Fibroblast of lung (primary cell): Measurements from ENCODE around the gene NCOA4. TPM values are rescaled to one million over a fixed set of nuclear protein-coding genes. Genes with fewer than 3 reads are reported as not detected.
"Not testable (repeated sequence)": the region's sequence is repeated elsewhere in the genome, so short reads cannot be mapped to it uniquely, and the experiment has no call there.

Experiments used
- DNase-seq, 2 donors: peaks; one replicate each; pipeline versions ENCODE4 v3.0.0 to v3.0.0-alpha.2; 2010; ENCODE audit warnings: low read depth in 2 of 2
- H2AFZ ChIP-seq: 2 replicates; pipeline ENCODE4 v1.5.1; 2012; ENCODE audit warnings: low read length, control low read depth, inconsistent platforms
- H3K27ac ChIP-seq: 2 replicates; pipeline ENCODE4 v1.5.1; 2011; ENCODE audit warnings: low read length, control low read depth; ENCODE audit not compliant: insufficient read depth
- H3K27me3 ChIP-seq: 2 replicates; pipeline ENCODE4 v1.5.1; 2011; ENCODE audit warnings: mild to moderate bottlenecking, low read length; ENCODE audit not compliant: control insufficient read depth, insufficient read depth
- H3K36me3 ChIP-seq: 2 replicates; pipeline ENCODE4 v1.5.1; 2011; ENCODE audit warnings: low read length; ENCODE audit not compliant: control insufficient read depth, insufficient read depth
- H3K4me1 ChIP-seq: 2 replicates; pipeline ENCODE4 v1.5.1; 2011; ENCODE audit warnings: low read length; ENCODE audit not compliant: control insufficient read depth, insufficient read depth; ENCODE audit errors: extremely low read depth
- H3K4me2 ChIP-seq: 2 replicates; pipeline ENCODE4 v1.5.1; 2011; ENCODE audit warnings: low read length, control low read depth; ENCODE audit not compliant: insufficient read depth; ENCODE audit errors: extremely low read depth
- H3K4me3 ChIP-seq, 4 experiments: fragments of 200-600 bp in 1 of 4; sonication (generic) in 1 of 4; replicated peaks in 1 of 4; 2 replicates each; pipeline ENCODE4 v1.5.1; 2011 to 2016; ENCODE audit warnings: low read length in 4 of 4, low read depth in 3 of 4, mild to moderate bottlenecking in 3 of 4, control low read depth in 2 of 4, inconsistent platforms in 1 of 4, mixed read lengths in 1 of 4; ENCODE audit not compliant: insufficient read depth in 1 of 4; ENCODE audit errors: control extremely low read depth in 1 of 4
- H3K79me2 ChIP-seq: 2 replicates; pipeline ENCODE4 v1.5.1; 2012; ENCODE audit warnings: mild to moderate bottlenecking, low read length, inconsistent platforms; ENCODE audit not compliant: control insufficient read depth, insufficient read depth
- H3K9ac ChIP-seq: 2 replicates; pipeline ENCODE4 v1.5.1; 2011; ENCODE audit warnings: mild to moderate bottlenecking, low read length, control low read depth; ENCODE audit not compliant: insufficient read depth
- H3K9me3 ChIP-seq: 2 replicates; pipeline ENCODE4 v1.5.1; 2012; ENCODE audit warnings: low read depth, low read length; ENCODE audit not compliant: control insufficient read depth, insufficient read depth
- H4K20me1 ChIP-seq: 2 replicates; pipeline ENCODE4 v1.5.1; 2011; ENCODE audit warnings: low read length; ENCODE audit not compliant: control insufficient read depth, insufficient read depth; ENCODE audit errors: extremely low read depth
- EZH2 ChIP-seq: IDR thresholded peaks from 2 replicates; pipeline ENCODE4 v1.5.1; 2012; ENCODE audit warnings: low read length, control low read depth, mild to moderate bottlenecking; ENCODE audit errors: missing control alignments
- polyA plus RNA-seq, 2 donors: library from polyadenylated mRNA; depleted of rRNA in 1 of 2; stranded (reverse) in 1 of 2; unstranded in 1 of 2; fragments of >200 nt; gene quantifications; 2 replicates each; pipeline ENCODE4 v1.2.1, GENCODE V29; 2011 to 2012; ENCODE audit warnings: missing spikeins in 1 of 2
- total RNA-seq: library from RNA; depleted of rRNA; stranded (reverse); fragments of >200 nt; gene quantifications from 2 replicates; pipeline ENCODE4 v1.2.1, GENCODE V29; 2014
- TF ChIP-seq, protein P1 (sequence below), 2 donors: IDR thresholded peaks in 1 of 2; conservative IDR thresholded peaks in 1 of 2; 1 replicate in 1 of 2; 2 replicates in 1 of 2; pipeline ENCODE4 v1.5.1; 2011 to 2012; ENCODE audit warnings: low read length in 2 of 2, control low read depth in 1 of 2, inconsistent platforms in 1 of 2, low read depth in 1 of 2, mild to moderate bottlenecking in 1 of 2

The NCOA4 gene
- total and polyA plus RNA-seq, 2 donors (not counting 1 experiment from before 2014, with no cell fraction given), result 140 to 175 TPM

DNA sequence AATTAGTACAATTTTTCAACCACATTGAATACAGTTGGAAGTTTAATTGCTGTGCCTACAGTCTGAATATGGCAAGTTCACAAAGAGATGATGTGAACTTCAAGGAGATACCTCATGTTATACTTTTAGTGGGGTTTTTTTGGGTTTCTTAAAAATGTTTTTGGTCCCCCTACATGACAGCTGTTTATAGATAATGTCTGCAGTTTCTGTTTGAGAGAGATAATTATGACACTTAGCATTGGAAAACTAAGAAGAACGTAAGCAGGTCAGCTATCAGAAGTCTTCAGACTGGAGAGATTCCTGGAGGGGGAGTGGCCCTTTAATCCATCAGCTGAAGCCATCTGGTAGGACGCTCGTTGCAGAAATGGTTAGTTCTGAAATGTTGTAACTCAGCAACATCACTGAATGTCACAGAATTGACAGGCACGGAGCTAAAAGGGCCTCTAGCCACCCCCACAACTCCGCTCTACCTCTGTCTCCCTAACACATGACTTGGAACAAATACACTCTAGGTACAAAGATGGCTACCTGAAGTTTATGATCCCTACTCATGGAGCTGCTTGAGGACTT, 29.2 kb downstream of the NCOA4 start:
- Histone ChIP-seq H3K4me2 (no peak overlapping the region), H3K9me3 (no peaks in the 10 kb centered on the region), H3K27me3 (no peaks in the 10 kb centered on the region), H3K36me3 (peaks cover 4% of the 10 kb centered on the region), H3K79me2 (no peaks in the 10 kb centered on the region), H4K20me1 (no peaks in the 10 kb centered on the region), H3K27ac (no peak overlapping the region), H3K4me1 (no peaks in the 10 kb centered on the region), H3K9ac (no peak overlapping the region), H3K4me3 (no peak overlapping the region), H2AFZ (no peak overlapping the region)
- TF ChIP-seq, protein P1, sequence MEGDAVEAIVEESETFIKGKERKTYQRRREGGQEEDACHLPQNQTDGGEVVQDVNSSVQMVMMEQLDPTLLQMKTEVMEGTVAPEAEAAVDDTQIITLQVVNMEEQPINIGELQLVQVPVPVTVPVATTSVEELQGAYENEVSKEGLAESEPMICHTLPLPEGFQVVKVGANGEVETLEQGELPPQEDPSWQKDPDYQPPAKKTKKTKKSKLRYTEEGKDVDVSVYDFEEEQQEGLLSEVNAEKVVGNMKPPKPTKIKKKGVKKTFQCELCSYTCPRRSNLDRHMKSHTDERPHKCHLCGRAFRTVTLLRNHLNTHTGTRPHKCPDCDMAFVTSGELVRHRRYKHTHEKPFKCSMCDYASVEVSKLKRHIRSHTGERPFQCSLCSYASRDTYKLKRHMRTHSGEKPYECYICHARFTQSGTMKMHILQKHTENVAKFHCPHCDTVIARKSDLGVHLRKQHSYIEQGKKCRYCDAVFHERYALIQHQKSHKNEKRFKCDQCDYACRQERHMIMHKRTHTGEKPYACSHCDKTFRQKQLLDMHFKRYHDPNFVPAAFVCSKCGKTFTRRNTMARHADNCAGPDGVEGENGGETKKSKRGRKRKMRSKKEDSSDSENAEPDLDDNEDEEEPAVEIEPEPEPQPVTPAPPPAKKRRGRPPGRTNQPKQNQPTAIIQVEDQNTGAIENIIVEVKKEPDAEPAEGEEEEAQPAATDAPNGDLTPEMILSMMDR (conservative IDR thresholded peaks at IDR 0.05 in 1 of 2, IDR thresholded peaks at IDR 0.05 in 1 of 2; ENCODE audit: low read depth in 1 of 2, low read length in 2 of 2), result no peak
- no peak for TF ChIP-seq EZH2
- no peak for DNase-seq

DNA sequence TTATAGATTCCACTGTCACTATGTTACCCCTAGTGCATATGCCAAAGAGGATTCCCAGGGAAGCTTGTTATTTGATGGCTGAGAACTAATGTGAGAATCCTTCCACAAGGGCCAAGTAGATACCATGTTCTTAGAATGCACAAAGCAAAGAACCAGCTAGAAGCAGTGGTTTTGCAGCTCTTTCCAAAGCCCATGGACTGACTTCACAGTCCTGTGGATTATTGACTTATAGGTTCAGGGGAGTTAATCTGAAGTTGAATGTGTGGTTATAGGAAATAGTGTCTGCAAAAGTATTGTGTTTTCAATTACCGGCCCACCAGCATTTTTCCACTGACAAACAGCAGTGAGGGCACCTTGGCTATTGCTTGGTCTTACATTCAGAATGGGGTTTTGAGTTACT, 29.9 kb downstream of the NCOA4 start:
- Histone ChIP-seq H4K20me1 (no peaks in the 10 kb centered on the region), H3K9me3 (no peaks in the 10 kb centered on the region), H3K27me3 (no peaks in the 10 kb centered on the region), H2AFZ (no peak overlapping the region), H3K79me2 (no peaks in the 10 kb centered on the region), H3K9ac (no peak overlapping the region), H3K36me3 (peaks cover 4% of the 10 kb centered on the region), H3K27ac (no peak overlapping the region), H3K4me3 (no peak overlapping the region), H3K4me1 (no peaks in the 10 kb centered on the region), H3K4me2 (no peak overlapping the region)
- TF ChIP-seq EZH2, result no peak
- TF ChIP-seq, protein P1 (conservative IDR thresholded peaks at IDR 0.05 in 1 of 2, IDR thresholded peaks at IDR 0.05 in 1 of 2; ENCODE audit: low read depth in 1 of 2, low read length in 2 of 2), result no peak
- DNase-seq, result no peak

DNA sequence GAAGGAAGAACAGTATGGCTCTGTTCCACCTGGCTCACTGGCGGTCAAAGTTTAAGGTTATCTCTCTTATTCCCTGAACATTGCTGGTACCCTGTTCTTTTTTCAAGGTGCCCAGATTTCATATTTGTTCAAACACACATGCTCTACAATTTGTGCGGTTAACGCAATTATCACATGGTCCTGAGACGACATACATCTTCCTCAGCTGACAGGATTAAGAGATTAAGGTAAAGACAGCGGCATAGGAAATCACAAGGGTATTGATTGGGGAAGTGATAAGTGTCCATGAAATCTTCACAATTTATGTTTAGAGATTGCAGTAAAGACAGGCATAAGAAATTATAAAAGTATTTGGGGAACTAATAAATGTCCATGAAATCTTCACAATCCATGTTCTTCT, 30.5 kb downstream of the NCOA4 start:
- H3K4me1 ChIP-seq, DNase-seq, H3K4me2 ChIP-seq, H3K4me3 ChIP-seq, H3K9ac ChIP-seq, H3K27me3 ChIP-seq, H3K27ac ChIP-seq, H2AFZ ChIP-seq, H4K20me1 ChIP-seq, H3K9me3 ChIP-seq, H3K36me3 ChIP-seq, H3K79me2 ChIP-seq: not testable (repeated sequence)
